GM18508 (cell line): ENCODE measurements around the gene NUBPL.

Experiments
- ATAC-seq: cut with Tn5 transposase; IDR thresholded peaks from one replicate; pipeline ENCODE4 v1.9.1; 2021; ENCODE audit warnings: moderate number of reproducible peaks; ENCODE audit not compliant: insufficient read depth, unreplicated experiment

NUBPL gene

GRCh38 chr14:31895206-31895605, 334.0 kb downstream of the NUBPL start:
- no peak for ATAC-seq

GRCh38 chr14:31895646-31896045, 334.4 kb downstream of the NUBPL start:
- no peak for ATAC-seq

GRCh38 chr14:31897581-31898186, 336.5 kb downstream of the NUBPL start:
- no peak for ATAC-seq

- ATAC-seq = no peak
Measured at GRCh38 chr14:31898838-31899528, 337.8 kb downstream of the NUBPL start.

- no peak for ATAC-seq
Measured at GRCh38 chr14:31902002-31902401, 340.8 kb downstream of the NUBPL start.

GRCh38 chr14:31902945-31903646, 341.9 kb downstream of the NUBPL start:
- ATAC-seq = no peak

- ATAC-seq = no peak
Measured at GRCh38 chr14:31909977-31910376, 348.8 kb downstream of the NUBPL start.
